ENCODE measurements around the gene THSD7B.

THSD7B gene

GRCh38 chr2:137369106-137369505 is 603.8 kb downstream of the THSD7B start:
- Histone ChIP-seq H3K14ac (ENCODE audit: low read length) (no peak overlapping the region), H2BK12ac (ENCODE audit: low read length) (no peak overlapping the region), H3K4me2 (ENCODE audit: low read length) (no peak overlapping the region), H3K36me3 (ENCODE audit: control insufficient read depth in 1 of 2, insufficient read depth in 2 of 2, low read length in 2 of 2) (no peaks in the 10 kb centered on the region), H3K79me2 (ENCODE audit: control insufficient read depth, insufficient read depth, low read length, poor library complexity) (no peaks in the 10 kb centered on the region), H4K8ac (ENCODE audit: low read depth, low read length) (no peak overlapping the region), H3K18ac (ENCODE audit: low read length) (no peak overlapping the region), H3K9me3 (ENCODE audit: insufficient read depth, low read depth, low read length) (no peaks in the 10 kb centered on the region), H3K79me1 (ENCODE audit: low read length) (peaks cover 3% of the 10 kb centered on the region), H3K4me3 (ENCODE audit: low read depth, low read length) (no peak overlapping the region), H4K91ac (ENCODE audit: low read depth, low read length) (no peak overlapping the region), H3K4ac (ENCODE audit: low read depth, low read length) (no peak overlapping the region), H4K12ac (ENCODE audit: low read depth, low read length) (no peak overlapping the region), H3K4me1 (ENCODE audit: control insufficient read depth in 1 of 2, insufficient read depth in 2 of 2, low read length in 2 of 2) (peaks cover 0 to 3% of the 10 kb centered on the region in 2 experiments), H3K9ac (ENCODE audit: low read length) (no peak overlapping the region), H3K23ac (ENCODE audit: low read length) (no peak overlapping the region), H2BK5ac (ENCODE audit: low read depth, low read length, poor library complexity) (no peak overlapping the region), H3K27me3 (ENCODE audit: insufficient read depth, low read length) (no peaks in the 10 kb centered on the region), H2BK120ac (ENCODE audit: insufficient read depth, low read length, poor library complexity) (no peak overlapping the region), H2AFZ (ENCODE audit: insufficient read depth, low read length, poor library complexity) (no peak overlapping the region), H2AK5ac (ENCODE audit: low read length) (no peak overlapping the region), H3K27ac (ENCODE audit: low read depth, low read length) (no peak overlapping the region)
- no peak for DNase-seq
- WGBS (ENCODE audit: extremely low coverage, insufficient coverage, insufficient read length): no CpG with 5 or more reads among the region's 2 CpGs

- Histone ChIP-seq H2BK5ac (ENCODE audit: low read depth, low read length, poor library complexity) (no peak overlapping the region), H2BK12ac (ENCODE audit: low read length) (no peak overlapping the region)
- WGBS (ENCODE audit: extremely low coverage, insufficient coverage, insufficient read length): no CpG with 5 or more reads among the region's 3 CpGs
Measured at GRCh38 chr2:137379186-137379585, 613.8 kb downstream of the THSD7B start.

GRCh38 chr2:137380610-137381009 is 615.3 kb downstream of the THSD7B start:
- Histone ChIP-seq H3K4me2 (ENCODE audit: low read length) (no peak overlapping the region), H2BK12ac (ENCODE audit: low read length) (no peak overlapping the region), H2BK5ac (ENCODE audit: low read depth, low read length, poor library complexity) (no peak overlapping the region), H3K79me2 (ENCODE audit: control insufficient read depth, insufficient read depth, low read length, poor library complexity) (no peaks in the 10 kb centered on the region), H3K9me3 (ENCODE audit: insufficient read depth, low read depth, low read length) (peaks cover 12% of the 10 kb centered on the region), H2BK120ac (ENCODE audit: insufficient read depth, low read length, poor library complexity) (no peak overlapping the region), H3K79me1 (ENCODE audit: low read length) (no peaks in the 10 kb centered on the region), H4K12ac (ENCODE audit: low read depth, low read length) (no peak overlapping the region), H3K4me1 (ENCODE audit: control insufficient read depth in 1 of 2, insufficient read depth in 2 of 2, low read length in 2 of 2) (no peaks in the 10 kb centered on the region), H3K18ac (ENCODE audit: low read length) (no peak overlapping the region), H3K23ac (ENCODE audit: low read length) (no peak overlapping the region), H4K8ac (ENCODE audit: low read depth, low read length) (no peak overlapping the region), H2AFZ (ENCODE audit: insufficient read depth, low read length, poor library complexity) (no peak overlapping the region), H3K14ac (ENCODE audit: low read length) (no peak overlapping the region), H3K27me3 (ENCODE audit: insufficient read depth, low read length) (no peaks in the 10 kb centered on the region), H3K9ac (ENCODE audit: low read length) (no peak overlapping the region), H3K36me3 (ENCODE audit: control insufficient read depth in 1 of 2, insufficient read depth in 2 of 2, low read length in 2 of 2) (no peaks in the 10 kb centered on the region), H2AK5ac (ENCODE audit: low read length) (no peak overlapping the region), H3K4ac (ENCODE audit: low read depth, low read length) (no peak overlapping the region), H4K91ac (ENCODE audit: low read depth, low read length) (no peak overlapping the region), H3K27ac (ENCODE audit: low read depth, low read length) (no peak overlapping the region), H3K4me3 (ENCODE audit: low read depth, low read length) (no peak overlapping the region)
- no peak for DNase-seq
- no CpG with 5 or more reads among the region's 4 CpGs for WGBS (ENCODE audit: extremely low coverage, insufficient coverage, insufficient read length)

More at GRCh38 chr2:137379186-137379585, 613.8 kb downstream of the THSD7B start:
- Histone ChIP-seq H3K18ac (ENCODE audit: low read length) (no peak overlapping the region), H4K8ac (ENCODE audit: low read depth, low read length) (no peak overlapping the region), H3K36me3 (ENCODE audit: control insufficient read depth in 1 of 2, insufficient read depth in 2 of 2, low read length in 2 of 2) (no peaks in the 10 kb centered on the region), H3K79me1 (ENCODE audit: low read length) (no peaks in the 10 kb centered on the region), H3K4me2 (ENCODE audit: low read length) (no peak overlapping the region), H3K9ac (ENCODE audit: low read length) (no peak overlapping the region), H3K79me2 (ENCODE audit: control insufficient read depth, insufficient read depth, low read length, poor library complexity) (no peaks in the 10 kb centered on the region), H3K27me3 (ENCODE audit: insufficient read depth, low read length) (no peaks in the 10 kb centered on the region), H3K4me1 (ENCODE audit: control insufficient read depth in 1 of 2, insufficient read depth in 2 of 2, low read length in 2 of 2) (no peaks in the 10 kb centered on the region), H2AK5ac (ENCODE audit: low read length) (no peak overlapping the region), H3K9me3 (ENCODE audit: insufficient read depth, low read depth, low read length) (peaks cover 12% of the 10 kb centered on the region), H2BK120ac (ENCODE audit: insufficient read depth, low read length, poor library complexity) (no peak overlapping the region), H3K14ac (ENCODE audit: low read length) (no peak overlapping the region), H4K91ac (ENCODE audit: low read depth, low read length) (no peak overlapping the region), H3K23ac (ENCODE audit: low read length) (no peak overlapping the region), H3K4ac (ENCODE audit: low read depth, low read length) (no peak overlapping the region), H3K27ac (ENCODE audit: low read depth, low read length) (no peak overlapping the region), H4K12ac (ENCODE audit: low read depth, low read length) (no peak overlapping the region), H2AFZ (ENCODE audit: insufficient read depth, low read length, poor library complexity) (no peak overlapping the region), H3K4me3 (ENCODE audit: low read depth, low read length) (no peak overlapping the region)
- DNase-seq: no peak

- no peaks in the 10 kb centered on the region for H3K27me3 ChIP-seq (ENCODE audit: insufficient read depth, low read length)
- no peak for DNase-seq
- peak overlapping the region; percentile 45 for H3K4me3 ChIP-seq (ENCODE audit: low read depth, low read length)
- H4K12ac ChIP-seq (ENCODE audit: low read depth, low read length): no peak overlapping the region
- no peak overlapping the region for H3K9ac ChIP-seq (ENCODE audit: low read length)
- no peak overlapping the region for H3K4me2 ChIP-seq (ENCODE audit: low read length)
- H3K23ac ChIP-seq (ENCODE audit: low read length): no peak overlapping the region
- WGBS (ENCODE audit: extremely low coverage, insufficient coverage, insufficient read length): no CpG with 5 or more reads among the region's 8 CpGs
- H2BK120ac ChIP-seq (ENCODE audit: insufficient read depth, low read length, poor library complexity): no peak overlapping the region
- no peak overlapping the region for H4K8ac ChIP-seq (ENCODE audit: low read depth, low read length)
- no peak overlapping the region for H3K27ac ChIP-seq (ENCODE audit: low read depth, low read length)
- H3K18ac ChIP-seq (ENCODE audit: low read length): no peak overlapping the region
- H2BK5ac ChIP-seq (ENCODE audit: low read depth, low read length, poor library complexity): no peak overlapping the region
- no peak overlapping the region for H2AK5ac ChIP-seq (ENCODE audit: low read length)
- H2AFZ ChIP-seq (ENCODE audit: insufficient read depth, low read length, poor library complexity): no peak overlapping the region
- no peaks in the 10 kb centered on the region for H3K36me3 ChIP-seq (ENCODE audit: control insufficient read depth in 1 of 2, insufficient read depth in 2 of 2, low read length in 2 of 2)
- no peak overlapping the region for H2BK12ac ChIP-seq (ENCODE audit: low read length)
- peaks cover 12% of the 10 kb centered on the region for H3K9me3 ChIP-seq (ENCODE audit: insufficient read depth, low read depth, low read length)
- H3K14ac ChIP-seq (ENCODE audit: low read length): no peak overlapping the region
- no peaks in the 10 kb centered on the region for H3K79me1 ChIP-seq (ENCODE audit: low read length)
- H3K79me2 ChIP-seq (ENCODE audit: control insufficient read depth, insufficient read depth, low read length, poor library complexity): no peaks in the 10 kb centered on the region
- no peaks in the 10 kb centered on the region for H3K4me1 ChIP-seq (ENCODE audit: control insufficient read depth in 1 of 2, insufficient read depth in 2 of 2, low read length in 2 of 2)
- H4K91ac ChIP-seq (ENCODE audit: low read depth, low read length): no peak overlapping the region
- no peak overlapping the region for H3K4ac ChIP-seq (ENCODE audit: low read depth, low read length)
Measured at GRCh38 chr2:137381731-137382130, 616.4 kb downstream of the THSD7B start.

All from trophoblast cell (in vitro differentiated cells and primary cell).